ENCODE results near the gene PALM.

PALM gene

GRCh38 chr19:676007-676338 lies 32.8 kb upstream of the PALM start:
- Mint-ChIP-seq H3K36me3 (ENCODE audit: low read depth) (no peaks in the 10 kb centered on the region), H3K27ac (no peak overlapping the region), H3K27me3 (ENCODE audit: low read depth) (peaks cover 16% of the 10 kb centered on the region), H3K4me1 (ENCODE audit: low read depth) (peaks cover 2% of the 10 kb centered on the region), H3K9me3 (no peaks in the 10 kb centered on the region), H3K4me3 (no peak overlapping the region)

GRCh38 chr19:676339-677105 lies 32.2 kb upstream of the PALM start, which contains the start of gene FSTL3:
TSS of gene FSTL3 (plus strand) at chr19:676392. CDS start at chr19:676424, 32 bp downstream.
- Mint-ChIP-seq H3K4me3 (no peak within 1 kb of the TSS), H3K27me3 (ENCODE audit: low read depth) (peaks cover 16% of the 10 kb centered on the region), H3K9me3 (no peaks in the 10 kb centered on the region), H3K4me1 (ENCODE audit: low read depth) (peaks cover 2% of the 10 kb centered on the region), H3K36me3 (ENCODE audit: low read depth) (no peaks in the 10 kb centered on the region), H3K27ac (peak within 1 kb of the TSS; percentile 58)

DNA sequence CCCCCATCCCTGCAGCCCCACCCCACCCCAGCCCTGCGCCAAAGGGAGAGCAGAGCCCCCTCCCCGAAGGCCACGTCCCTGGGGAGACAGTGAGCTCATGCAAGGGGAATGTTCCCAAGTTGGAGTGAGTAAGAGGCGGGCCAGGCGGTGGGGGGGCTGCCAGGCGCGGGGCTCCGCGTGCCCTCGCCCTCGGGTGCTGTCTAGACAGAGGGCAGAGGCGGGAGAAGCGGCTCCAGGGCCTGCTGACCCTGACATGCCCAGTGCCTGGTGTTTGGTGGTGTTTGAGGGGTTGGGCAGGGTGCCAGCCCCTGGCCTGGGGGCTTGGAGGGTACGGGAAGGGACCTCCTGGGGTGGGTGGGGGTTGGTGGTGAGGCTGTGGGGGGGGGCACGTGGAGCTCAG lies 31.5 kb upstream of the PALM start:
- Mint-ChIP-seq H3K4me1 (ENCODE audit: low read depth) (peaks cover 2% of the 10 kb centered on the region), H3K4me3 (no peak overlapping the region), H3K27me3 (ENCODE audit: low read depth) (peaks cover 16% of the 10 kb centered on the region), H3K27ac (no peak overlapping the region), H3K36me3 (ENCODE audit: low read depth) (no peaks in the 10 kb centered on the region), H3K9me3 (no peaks in the 10 kb centered on the region)

- H3K4me3 Mint-ChIP-seq: no peak overlapping the region
These were observed 30.9 kb upstream of the PALM start for GRCh38 chr19:677601-678436.

DNA sequence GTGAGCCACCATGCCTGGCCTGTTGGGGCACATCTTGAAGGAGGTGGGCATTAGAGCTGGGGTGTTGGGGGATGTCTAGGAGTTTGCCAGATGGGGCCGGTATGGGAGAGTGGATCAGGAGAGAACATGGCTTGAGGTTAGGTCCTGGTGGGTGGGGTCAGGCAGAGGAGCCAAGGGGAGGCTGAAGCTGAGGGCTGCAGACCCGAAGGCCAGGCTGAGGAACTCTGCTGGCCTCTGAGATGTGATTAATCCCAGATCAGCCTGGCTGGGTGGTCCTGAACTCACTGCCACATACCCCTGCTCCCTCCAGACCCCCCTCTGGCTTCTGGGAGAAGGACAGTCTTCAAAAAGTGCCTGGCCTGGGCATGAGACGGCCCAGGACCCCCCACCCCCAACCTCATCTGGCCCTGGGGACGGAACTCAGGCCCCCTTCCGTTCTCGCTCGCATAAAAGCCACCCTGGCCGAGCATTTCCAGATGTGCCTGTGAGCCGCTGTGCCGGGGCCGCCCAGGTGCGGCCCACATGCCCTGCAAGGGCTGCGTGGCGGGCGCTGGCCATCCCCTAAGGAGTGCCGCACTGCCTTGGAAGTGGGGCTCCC lies 29.8 kb upstream of the PALM start:
- peak overlapping the region; percentile 72 for H3K4me3 Mint-ChIP-seq
- no peak overlapping the region for H3K27ac Mint-ChIP-seq
- no peaks in the 10 kb centered on the region for H3K36me3 Mint-ChIP-seq (ENCODE audit: low read depth)
- H3K9me3 Mint-ChIP-seq: no peaks in the 10 kb centered on the region
- peaks cover 2% of the 10 kb centered on the region for H3K4me1 Mint-ChIP-seq (ENCODE audit: low read depth)
- H3K27me3 Mint-ChIP-seq (ENCODE audit: low read depth): peaks cover 16% of the 10 kb centered on the region

More at GRCh38 chr19:677601-678436, 30.9 kb upstream of the PALM start:
- peaks cover 2% of the 10 kb centered on the region for H3K4me1 Mint-ChIP-seq (ENCODE audit: low read depth)
- no peak overlapping the region for H3K27ac Mint-ChIP-seq
- no peaks in the 10 kb centered on the region for H3K9me3 Mint-ChIP-seq
- H3K27me3 Mint-ChIP-seq (ENCODE audit: low read depth): peaks cover 16% of the 10 kb centered on the region
- no peaks in the 10 kb centered on the region for H3K36me3 Mint-ChIP-seq (ENCODE audit: low read depth)

DNA sequence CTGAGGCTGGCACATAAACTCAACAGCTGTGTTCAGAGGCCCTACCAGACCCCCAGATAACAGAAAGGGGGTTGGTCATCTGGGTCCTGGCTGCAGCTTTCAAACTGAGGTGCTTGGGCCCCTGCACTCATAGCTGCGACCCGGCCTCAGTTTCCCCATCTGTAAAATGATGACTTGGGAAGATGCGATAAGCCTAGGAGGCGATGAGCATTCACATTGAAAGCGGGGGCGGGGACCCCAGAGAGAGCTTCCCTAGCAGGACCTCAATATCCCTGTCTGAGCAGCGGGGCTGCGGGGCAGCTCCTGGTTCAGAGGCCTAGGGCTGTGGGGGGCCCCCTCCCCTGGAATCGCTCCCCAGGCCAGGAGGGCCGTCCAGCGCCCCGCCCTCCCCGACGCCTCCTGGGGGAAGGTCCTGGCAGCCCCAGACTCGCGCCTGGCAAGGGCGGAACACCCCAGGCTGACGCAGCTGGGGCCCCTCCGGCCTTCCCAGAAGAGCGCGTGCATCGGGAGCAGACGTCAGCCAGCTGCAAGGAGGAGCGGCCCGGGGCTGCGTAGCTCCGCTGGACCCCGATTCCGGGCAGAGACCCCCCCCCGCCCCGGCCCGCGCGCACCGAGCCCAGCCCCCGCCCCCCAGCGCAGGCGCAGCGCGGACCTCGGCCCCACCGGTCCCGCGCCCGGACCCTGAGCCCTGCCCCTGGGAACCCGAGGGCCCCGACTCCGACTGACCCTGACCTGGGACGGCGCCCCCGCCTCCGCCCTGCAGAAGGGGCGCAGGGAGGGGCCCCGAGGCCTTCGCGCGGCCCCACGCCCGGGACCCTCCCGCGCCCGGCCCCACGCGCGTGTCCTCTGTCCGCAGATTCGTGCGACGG lies 29.1 kb upstream of the PALM start:
- H3K27ac Mint-ChIP-seq: no peak overlapping the region

DNA sequence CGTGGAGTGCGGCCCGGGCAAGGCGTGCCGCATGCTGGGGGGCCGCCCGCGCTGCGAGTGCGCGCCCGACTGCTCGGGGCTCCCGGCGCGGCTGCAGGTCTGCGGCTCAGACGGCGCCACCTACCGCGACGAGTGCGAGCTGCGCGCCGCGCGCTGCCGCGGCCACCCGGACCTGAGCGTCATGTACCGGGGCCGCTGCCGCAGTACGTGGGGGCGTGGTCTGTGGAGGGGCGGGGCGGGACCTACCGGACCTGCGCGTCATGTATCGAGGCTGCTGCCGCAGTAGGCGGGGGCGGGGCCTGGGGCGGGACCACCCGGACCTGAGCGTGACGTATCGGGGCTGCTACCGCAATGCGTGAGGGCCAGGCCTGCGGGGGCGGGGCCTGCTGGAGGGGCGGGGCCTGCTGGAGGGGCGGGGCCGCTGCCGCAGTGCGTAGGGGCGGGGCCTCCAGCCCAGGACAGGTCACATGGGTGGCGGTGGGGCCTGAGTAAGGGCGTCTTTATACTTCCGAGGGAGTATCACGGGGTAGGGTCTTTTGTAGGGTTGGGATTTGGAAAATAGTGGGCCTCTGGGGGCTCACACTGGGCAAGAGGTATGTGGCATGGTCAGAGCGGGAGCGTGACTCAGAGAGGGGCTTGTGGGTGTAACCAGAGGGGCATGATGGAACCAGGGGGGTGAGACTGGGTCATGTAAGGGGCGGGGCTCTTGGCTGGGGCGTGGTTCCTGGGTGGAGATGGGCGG lies 28.3 kb upstream of the PALM start:
- Mint-ChIP-seq H3K4me3 (peak overlapping the region; percentile 89), H3K36me3 (ENCODE audit: low read depth) (no peaks in the 10 kb centered on the region), H3K9me3 (no peaks in the 10 kb centered on the region), H3K27me3 (ENCODE audit: low read depth) (peaks cover 11% of the 10 kb centered on the region), H3K27ac (peak overlapping the region; percentile 100), H3K4me1 (ENCODE audit: low read depth) (peaks cover 2% of the 10 kb centered on the region)

More for the DNA sequence above, 29.1 kb upstream of the PALM start:
- H3K4me1 Mint-ChIP-seq (ENCODE audit: low read depth): peaks cover 2% of the 10 kb centered on the region
- H3K4me3 Mint-ChIP-seq: peak overlapping the region; percentile 72
- H3K9me3 Mint-ChIP-seq: no peaks in the 10 kb centered on the region
- H3K27me3 Mint-ChIP-seq (ENCODE audit: low read depth): peaks cover 16% of the 10 kb centered on the region
- no peaks in the 10 kb centered on the region for H3K36me3 Mint-ChIP-seq (ENCODE audit: low read depth)

DNA sequence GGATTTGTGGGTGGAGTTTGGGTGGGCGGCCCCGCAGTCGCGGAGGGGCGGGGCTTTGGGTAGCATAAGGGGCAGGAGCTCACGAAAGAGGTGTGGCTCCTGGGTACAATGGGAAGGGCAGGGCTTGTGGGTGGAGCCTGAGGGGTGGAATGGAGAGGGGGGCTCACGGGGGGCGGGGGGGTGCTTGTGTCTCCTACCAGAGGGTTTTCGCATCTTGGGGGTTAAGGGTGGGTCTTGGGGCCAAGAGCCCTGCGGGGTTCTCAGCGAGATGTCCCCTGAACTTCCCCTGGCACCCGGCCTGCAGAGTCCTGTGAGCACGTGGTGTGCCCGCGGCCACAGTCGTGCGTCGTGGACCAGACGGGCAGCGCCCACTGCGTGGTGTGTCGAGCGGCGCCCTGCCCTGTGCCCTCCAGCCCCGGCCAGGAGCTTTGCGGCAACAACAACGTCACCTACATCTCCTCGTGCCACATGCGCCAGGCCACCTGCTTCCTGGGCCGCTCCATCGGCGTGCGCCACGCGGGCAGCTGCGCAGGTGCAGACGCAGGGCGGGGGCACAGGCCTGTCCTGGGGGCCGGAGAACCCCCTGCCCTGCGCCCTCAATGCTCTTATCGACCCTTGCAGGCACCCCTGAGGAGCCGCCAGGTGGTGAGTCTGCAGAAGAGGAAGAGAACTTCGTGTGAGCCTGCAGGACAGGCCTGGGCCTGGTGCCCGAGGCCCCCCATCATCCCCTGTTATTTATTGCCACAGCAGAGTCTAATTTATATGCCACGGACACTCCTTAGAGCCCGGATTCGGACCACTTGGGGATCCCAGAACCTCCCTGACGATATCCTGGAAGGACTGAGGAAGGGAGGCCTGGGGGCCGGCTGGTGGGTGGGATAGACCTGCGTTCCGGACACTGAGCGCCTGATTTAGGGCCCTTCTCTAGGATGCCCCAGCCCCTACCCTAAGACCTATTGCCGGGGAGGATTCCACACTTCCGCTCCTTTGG lies 27.4 kb upstream of the PALM start:
- H3K36me3 Mint-ChIP-seq (ENCODE audit: low read depth): no peaks in the 10 kb centered on the region
- peaks cover 9% of the 10 kb centered on the region for H3K27me3 Mint-ChIP-seq (ENCODE audit: low read depth)
- H3K27ac Mint-ChIP-seq: peak overlapping the region; percentile 100
- H3K4me3 Mint-ChIP-seq: peak overlapping the region; percentile 89
- peaks cover 2% of the 10 kb centered on the region for H3K4me1 Mint-ChIP-seq (ENCODE audit: low read depth)
- no peaks in the 10 kb centered on the region for H3K9me3 Mint-ChIP-seq

GRCh38 chr19:682678-683320 lies 25.9 kb upstream of the PALM start:
- Mint-ChIP-seq H3K27me3 (ENCODE audit: low read depth) (peaks cover 5% of the 10 kb centered on the region), H3K27ac (no peak overlapping the region), H3K9me3 (no peaks in the 10 kb centered on the region), H3K4me3 (no peak overlapping the region), H3K4me1 (ENCODE audit: low read depth) (peaks cover 2% of the 10 kb centered on the region), H3K36me3 (ENCODE audit: low read depth) (no peaks in the 10 kb centered on the region)

DNA sequence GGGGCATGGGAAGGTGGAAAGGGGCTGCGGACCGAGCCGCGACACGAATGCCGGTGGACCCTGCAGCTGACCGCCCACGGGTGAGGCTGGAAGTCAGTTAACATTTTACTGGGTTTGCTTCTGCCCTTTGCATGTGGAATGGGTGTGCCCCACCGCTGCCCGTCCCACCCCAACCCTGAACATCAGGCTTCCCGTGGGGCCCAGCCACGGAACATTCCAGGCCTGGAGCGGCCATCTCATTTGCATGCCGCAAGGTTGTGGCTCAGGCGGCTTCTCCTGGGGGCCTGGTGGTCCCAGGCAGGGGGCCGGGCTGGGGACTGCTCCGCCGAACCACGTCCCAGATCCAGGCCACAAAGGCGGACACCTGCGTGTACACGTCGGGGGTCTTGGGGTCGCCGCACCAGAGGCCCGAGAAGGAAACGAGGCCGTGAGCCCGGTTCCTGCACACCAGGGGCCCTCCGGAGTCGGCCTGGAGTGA lies 23.2 kb upstream of the PALM start:
- Mint-ChIP-seq H3K27ac (no peak overlapping the region), H3K9me3 (no peaks in the 10 kb centered on the region), H3K4me3 (no peak overlapping the region), H3K27me3 (ENCODE audit: low read depth) (no peaks in the 10 kb centered on the region), H3K36me3 (ENCODE audit: low read depth) (no peaks in the 10 kb centered on the region), H3K4me1 (ENCODE audit: low read depth) (peaks cover 2% of the 10 kb centered on the region)

DNA sequence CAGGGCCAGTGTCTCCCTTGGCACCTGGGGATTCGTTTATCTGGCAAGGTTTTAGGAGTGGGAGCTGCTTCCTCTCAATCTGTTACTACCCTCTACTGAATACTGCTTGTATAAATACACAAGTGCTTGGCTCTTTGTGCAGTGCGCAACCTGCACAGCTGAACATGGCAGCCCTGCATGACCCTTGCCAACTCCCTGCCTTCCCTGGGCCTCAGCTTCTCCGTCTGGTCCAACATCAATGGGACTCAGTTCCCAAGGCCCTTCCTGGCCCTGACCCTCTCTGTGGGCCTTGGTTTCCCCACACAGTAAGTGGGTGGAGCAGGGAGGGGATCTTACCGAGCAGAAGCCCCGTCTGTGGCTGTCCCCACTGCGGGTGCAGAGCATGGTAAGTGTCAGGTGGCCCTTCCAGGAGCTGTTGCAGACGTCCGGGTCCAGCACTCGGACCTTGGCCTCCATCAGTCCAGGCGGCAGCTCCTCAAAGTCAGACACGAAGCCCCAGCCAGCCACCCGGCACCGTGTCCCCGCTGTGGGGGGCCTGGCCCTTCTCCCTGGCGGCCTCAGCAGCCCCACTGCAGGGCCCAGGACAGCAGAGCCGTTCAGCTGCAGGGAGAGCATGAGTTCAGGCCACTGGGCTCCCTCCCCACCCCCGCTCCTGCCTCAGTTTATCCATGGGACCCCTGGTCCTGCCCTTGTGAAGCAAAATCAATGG lies 22.0 kb upstream of the PALM start:
- Mint-ChIP-seq H3K4me1 (ENCODE audit: low read depth) (no peaks in the 10 kb centered on the region), H3K27me3 (ENCODE audit: low read depth) (no peaks in the 10 kb centered on the region), H3K9me3 (no peaks in the 10 kb centered on the region), H3K4me3 (no peak overlapping the region), H3K27ac (no peak overlapping the region), H3K36me3 (ENCODE audit: low read depth) (no peaks in the 10 kb centered on the region)

Data from T-helper 1 cell treated with Interleukin-12 subunit alpha and Interleukin-12 subunit beta and Interleukin-4 antibody, amounts not matched to agents 30 μg/mL and 1 μg/mL, for 36 hours (primary cell).